HG03354 (cell line): ENCODE data around the gene CRTAP.
"Not testable (repeated sequence)": the region's sequence is repeated elsewhere in the genome, so short reads cannot be mapped to it uniquely, and the experiment has no call there.

Experiments
- ATAC-seq: cut with Tn5 transposase; IDR thresholded peaks from one replicate; pipeline ENCODE4 v1.9.1; 2021; ENCODE audit warnings: mild to moderate bottlenecking; ENCODE audit not compliant: unreplicated experiment, poor library complexity, severe bottlenecking

CRTAP gene

DNA sequence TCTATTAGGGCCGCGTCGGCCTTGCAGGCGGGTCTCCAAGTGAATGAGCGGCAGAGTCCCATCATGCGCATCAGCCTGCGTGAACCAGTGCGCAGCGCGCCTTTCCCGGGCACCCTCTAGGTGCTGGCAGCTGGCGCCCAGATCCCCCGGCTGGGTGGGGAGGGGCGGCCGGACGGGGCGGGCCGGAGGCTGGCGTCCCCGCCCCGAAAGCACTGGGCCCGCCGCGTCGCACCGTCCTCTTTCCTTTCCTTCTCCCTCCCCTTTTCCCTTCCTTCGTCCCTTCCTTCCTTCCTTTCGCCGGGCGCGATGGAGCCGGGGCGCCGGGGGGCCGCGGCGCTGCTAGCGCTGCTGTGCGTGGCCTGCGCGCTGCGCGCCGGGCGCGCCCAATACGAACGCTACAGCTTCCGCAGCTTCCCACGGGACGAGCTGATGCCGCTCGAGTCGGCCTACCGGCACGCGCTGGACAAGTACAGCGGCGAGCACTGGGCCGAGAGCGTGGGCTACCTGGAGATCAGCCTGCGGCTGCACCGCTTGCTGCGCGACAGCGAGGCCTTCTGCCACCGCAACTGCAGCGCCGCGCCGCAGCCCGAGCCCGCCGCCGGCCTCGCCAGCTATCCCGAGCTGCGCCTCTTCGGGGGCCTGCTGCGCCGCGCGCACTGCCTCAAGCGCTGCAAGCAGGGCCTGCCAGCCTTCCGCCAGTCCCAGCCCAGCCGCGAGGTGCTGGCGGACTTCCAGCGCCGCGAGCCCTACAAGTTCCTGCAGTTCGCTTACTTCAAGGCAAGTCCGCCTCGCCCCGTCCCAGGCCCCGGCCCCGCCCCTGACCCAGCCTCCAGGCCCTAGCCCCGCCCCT is at the start of gene CRTAP:
Gene CRTAP, plus strand, starts transcription at position 243 of the 850 bp plus-strand sequence. Its CDS starts 64 bp downstream, at position 307.
- ATAC-seq: peak; percentile 84

GRCh38 chr3:33064929-33065328 is 48.9 kb upstream of the CRTAP start:
- ATAC-seq: no peak

DNA sequence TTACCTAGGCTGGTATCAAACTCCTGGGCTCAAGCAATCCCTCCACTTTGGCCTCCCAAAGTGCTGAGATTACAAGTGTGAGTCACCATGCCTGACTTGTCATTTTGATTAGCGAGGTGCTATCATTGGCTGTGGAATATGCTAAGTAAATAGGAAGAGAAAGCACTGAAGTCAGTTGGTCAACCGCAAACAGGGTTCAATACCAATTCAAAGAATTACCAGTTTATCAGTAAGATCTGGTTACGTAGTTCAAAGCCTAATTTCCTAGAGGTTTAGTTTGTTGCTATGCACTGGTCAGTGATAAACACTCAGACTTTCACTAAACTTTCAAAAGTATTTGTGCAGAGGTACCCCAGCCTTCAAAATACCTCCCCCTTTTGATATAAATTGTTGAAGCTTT is 46.3 kb upstream of the CRTAP start:
- no peak for ATAC-seq

DNA sequence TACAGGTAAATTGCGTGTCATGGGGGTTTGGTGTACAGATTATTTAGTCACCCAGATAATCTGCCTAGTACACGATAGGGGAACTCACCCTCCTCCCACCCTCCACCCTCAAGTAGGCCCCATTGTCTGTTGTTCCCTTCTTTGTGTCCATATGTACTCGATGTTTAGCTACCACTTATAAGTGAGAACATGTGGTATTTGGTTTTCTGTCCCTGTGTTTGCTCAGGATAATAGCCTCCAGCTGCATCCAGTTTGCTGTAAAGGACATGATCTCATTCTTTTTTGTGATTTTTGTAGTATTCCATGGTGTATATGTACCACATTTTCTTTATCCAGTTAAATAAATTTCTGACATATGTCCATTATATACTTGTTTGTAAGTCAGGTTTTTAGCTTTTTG is 44.0 kb upstream of the CRTAP start:
- not testable (repeated sequence) for ATAC-seq

- ATAC-seq: no peak
Measured at GRCh38 chr3:33071181-33071580, 42.6 kb upstream of the CRTAP start.

DNA sequence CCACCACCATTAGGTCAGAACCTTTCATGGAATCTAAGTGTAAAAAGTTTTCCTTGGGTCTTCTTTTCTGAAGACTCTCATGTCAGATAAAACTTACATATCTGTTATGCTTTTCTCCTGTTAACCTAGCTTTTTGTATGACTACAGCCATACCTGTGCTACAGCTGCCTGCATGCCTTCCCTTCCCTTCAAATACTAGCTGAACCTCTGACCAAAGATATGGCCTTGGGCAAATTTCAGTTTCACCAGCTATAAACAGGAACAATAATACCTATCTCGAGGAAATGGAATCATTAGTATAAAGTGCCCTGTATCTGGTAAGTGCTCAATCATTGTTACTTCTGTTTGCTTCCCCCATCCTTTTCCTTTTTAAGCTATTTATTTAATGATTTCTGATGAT is 41.9 kb upstream of the CRTAP start:
- no peak for ATAC-seq

DNA sequence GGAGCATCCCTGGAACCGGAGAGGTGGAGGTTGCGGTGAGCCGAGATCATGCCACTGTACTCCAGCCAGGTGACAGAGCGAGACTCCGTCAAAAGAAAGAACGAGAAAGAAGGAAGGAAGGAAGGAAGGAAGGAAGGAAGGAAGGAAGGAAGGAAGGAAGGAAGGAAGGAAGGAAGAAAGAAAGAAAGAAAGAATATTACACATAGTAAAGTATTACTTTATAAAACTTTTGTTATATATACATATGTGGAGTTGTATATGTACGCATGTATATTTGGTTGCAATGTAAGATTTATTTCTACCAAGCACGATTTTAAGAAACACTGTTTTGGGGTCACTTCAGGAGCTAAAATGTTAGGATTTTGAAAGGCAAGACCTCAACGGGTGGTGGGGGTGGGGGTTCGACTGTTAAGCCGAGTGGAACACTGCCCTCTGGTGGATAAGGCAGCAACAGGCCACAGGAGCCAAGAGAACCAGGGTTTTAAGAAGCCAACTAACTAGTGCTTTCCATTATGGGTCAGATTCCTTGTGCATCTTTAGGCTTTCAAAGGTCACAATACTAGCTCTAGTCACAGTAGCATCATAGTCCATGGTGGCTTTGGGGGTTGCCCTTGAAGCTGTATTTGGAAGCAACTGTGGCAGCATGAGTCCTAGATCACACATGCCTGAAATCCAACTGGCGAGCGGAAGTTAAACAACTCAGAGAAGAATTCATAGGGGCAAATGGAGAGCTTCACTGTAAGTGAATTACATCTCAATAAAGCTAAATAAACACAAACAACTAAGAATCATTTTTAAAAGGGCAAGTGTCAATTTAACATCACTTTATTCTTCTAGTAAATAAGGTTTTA is 39.4 kb upstream of the CRTAP start:
- peak; percentile 74 for ATAC-seq

GRCh38 chr3:33075995-33076394 is 37.8 kb upstream of the CRTAP start:
- ATAC-seq: no peak

- ATAC-seq: no peak
Measured at GRCh38 chr3:33076952-33077351, 36.9 kb upstream of the CRTAP start.

DNA sequence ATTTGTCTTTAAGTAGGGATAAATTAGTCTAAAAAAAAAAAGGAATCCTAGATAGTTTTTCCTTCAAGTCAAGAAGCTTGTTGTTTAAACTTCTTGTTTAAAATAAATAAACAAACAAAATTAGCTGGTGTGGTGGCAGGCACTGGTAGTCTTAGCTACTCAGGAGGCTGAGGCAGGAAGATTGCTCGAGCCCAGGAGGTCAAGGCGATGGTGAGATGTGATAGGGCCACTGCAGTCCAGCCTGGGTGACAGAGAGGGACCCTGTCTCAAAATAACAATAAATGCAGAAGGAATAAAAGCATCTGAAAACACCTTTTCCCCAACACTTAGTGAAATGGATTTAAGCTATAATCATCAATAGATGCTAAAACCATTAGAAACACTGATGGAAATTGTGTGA is 35.8 kb upstream of the CRTAP start:
- ATAC-seq: no peak

DNA sequence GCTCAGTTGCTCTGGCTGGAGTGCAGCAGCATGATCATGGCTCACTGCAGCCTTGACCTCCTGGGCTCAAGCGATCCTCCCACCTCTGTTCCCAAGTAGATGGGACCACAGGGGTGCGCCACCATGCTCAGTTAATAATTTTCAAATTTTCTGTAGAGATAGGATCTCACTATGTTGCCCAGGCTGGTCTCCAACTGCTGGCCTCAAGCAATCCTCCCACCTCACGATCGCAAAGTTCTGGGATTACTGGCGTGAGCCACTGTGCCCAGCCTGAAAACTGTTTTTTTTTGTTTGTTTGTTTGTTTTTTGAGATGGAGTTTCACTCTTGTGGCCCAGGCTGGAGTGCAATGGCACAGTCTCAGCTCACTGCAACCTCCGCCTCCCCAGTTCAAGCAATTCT is 34.0 kb upstream of the CRTAP start:
- not testable (repeated sequence) for ATAC-seq

DNA sequence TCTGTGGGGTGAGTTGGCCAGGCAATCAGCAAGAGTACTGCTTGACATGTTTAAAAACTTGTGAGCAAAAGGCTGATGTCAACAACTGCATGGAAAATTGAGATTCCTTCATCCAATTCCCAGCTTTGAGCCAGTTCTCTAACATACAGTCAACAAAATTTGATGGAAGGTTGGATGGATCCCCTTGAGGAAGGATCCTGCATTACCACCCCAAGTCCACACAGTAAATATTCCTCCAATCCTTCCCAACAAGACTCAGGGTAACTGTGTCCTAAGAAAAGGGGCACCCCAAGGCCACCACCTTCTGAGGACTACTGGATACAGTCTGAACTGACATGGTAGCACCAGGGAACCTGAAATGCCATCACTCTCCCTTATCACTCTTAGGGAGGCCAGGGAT is 32.0 kb upstream of the CRTAP start:
- ATAC-seq: no peak

DNA sequence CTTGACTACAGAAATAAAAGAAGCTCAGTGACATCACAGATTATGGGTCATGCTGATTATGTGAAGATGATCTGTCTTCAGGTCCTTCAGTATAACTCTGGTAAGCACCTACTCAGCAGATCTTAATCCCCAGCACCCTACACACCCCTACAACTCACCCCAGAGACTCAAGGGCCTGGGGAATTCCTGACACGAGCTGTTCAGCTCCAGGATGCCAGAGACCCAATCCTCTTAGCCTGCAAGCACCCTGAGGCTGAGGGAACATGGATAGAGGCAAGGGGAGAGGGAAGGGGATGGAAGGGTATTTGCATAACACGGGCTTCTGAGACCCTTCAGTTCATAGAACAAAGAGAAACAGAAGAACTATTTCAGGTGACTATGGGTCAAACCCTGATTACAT is 29.9 kb upstream of the CRTAP start:
- ATAC-seq: no peak

DNA sequence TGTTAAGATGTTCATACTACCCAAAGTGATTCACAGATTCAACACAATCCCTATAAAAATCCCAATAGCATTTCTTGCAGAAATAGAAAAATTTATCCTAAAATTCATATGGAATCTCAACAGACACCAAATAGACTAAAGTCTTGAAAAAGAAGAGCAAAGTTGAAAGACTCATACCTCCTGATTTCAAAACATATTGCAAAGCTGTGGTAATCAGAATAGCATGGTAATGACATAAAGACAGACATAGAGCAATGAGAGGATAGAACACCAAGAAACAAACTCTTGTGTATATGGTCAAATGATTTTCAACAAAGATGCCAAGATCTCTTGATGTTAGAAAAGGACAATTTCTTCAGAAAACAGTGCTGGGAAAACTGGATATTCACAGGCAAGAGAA is 25.1 kb upstream of the CRTAP start:
- no peak for ATAC-seq

- ATAC-seq: peak; percentile 96
Measured at GRCh38 chr3:33089515-33089914, 24.3 kb upstream of the CRTAP start.

GRCh38 chr3:33091746-33092145 is 22.1 kb upstream of the CRTAP start:
- no peak for ATAC-seq

- ATAC-seq: no peak
Measured at GRCh38 chr3:33092496-33093254, 21.1 kb upstream of the CRTAP start.

DNA sequence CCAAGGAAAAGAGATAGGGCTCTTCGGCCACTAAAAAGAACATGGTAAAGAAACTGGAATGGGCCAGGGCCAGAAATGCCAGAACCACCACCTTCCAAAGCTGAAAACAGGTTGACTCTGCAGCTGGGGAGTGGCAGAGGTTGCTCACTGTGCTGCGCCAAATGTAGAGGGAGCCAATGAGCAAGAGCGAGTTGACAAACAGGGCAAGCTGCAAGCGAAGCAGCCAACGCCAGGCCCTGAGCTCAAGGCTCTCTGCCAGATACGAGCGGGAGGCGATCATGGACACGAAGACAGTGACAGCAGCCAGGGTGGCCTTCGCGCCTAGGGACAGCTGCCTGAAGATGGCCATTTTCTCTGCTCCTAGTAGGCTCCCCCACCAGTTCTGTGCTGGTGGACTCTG is 20.0 kb upstream of the CRTAP start:
- no peak for ATAC-seq

DNA sequence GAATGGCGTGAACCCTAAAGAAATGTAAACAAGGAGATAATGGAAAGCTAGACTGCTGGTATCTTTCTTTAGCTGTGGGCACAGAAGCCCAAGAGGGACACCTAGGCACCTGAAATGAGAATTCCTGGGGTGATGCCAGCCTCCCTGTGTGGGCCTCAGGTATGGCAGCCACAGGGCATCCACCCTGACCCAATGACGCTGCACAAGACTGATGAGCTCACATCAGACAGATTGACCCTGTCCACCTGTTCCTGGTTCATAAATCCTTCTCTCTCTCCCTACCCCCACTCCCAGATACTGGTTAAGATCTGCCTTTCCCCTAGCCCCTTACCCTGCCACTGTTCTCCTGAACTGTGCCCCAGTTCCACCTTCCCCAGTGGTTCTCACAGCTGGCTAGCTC is 18.4 kb upstream of the CRTAP start:
- ATAC-seq: no peak
